Stimulated activated CD8-positive, alpha-beta memory T cell treated with anti-CD3 and anti-CD28 coated beads, Interleukin-4, amount 100 ng/mL, for 24 hours (primary cell): ENCODE data around the gene UBE2O.

ENCODE experiments used
- DNase-seq: peaks from one replicate; pipeline ENCODE4 v3.0.0-alpha.2; 2020; ENCODE audit warnings: low read depth

The UBE2O gene

GRCh38 chr17:76452660-76453430, at the start of gene UBE2O:
TSS of gene UBE2O (minus strand) at chr17:76453152. CDS start at chr17:76453141, 11 bp downstream.
- DNase-seq: peak; percentile 88

GRCh38 chr17:76501827-76502307, 48.9 kb upstream of the UBE2O start:
- DNase-seq: no peak

GRCh38 chr17:76501018-76501826, 48.3 kb upstream of the UBE2O start, which contains the start of gene RHBDF2:
TSS of gene RHBDF2 (minus strand) at chr17:76501423. CDS start at chr17:76481524, 19,899 bp downstream.
- peak; percentile 89 for DNase-seq

GRCh38 chr17:76500747-76501017, 47.7 kb upstream of the UBE2O start:
- DNase-seq: no peak

- no peak for DNase-seq
These were observed 47.3 kb upstream of the UBE2O start for GRCh38 chr17:76500074-76500746.

- DNase-seq: no peak
These were observed 46.3 kb upstream of the UBE2O start for GRCh38 chr17:76499267-76499667.

GRCh38 chr17:76498876-76499251, 45.9 kb upstream of the UBE2O start:
- no peak for DNase-seq

- DNase-seq: no peak
These were observed 45.3 kb upstream of the UBE2O start for GRCh38 chr17:76497979-76498875.

GRCh38 chr17:76497699-76497978, 44.7 kb upstream of the UBE2O start:
- no peak for DNase-seq

- DNase-seq: no peak
These were observed 43.5 kb upstream of the UBE2O start for GRCh38 chr17:76496464-76496863.

GRCh38 chr17:76495663-76496400, 42.9 kb upstream of the UBE2O start:
- no peak for DNase-seq

GRCh38 chr17:76493505-76494167, 40.7 kb upstream of the UBE2O start:
- no peak for DNase-seq

- peak; percentile 31 for DNase-seq
These were observed 40.1 kb upstream of the UBE2O start for GRCh38 chr17:76492989-76493501.

GRCh38 chr17:76492123-76492988, 39.4 kb upstream of the UBE2O start:
- DNase-seq: no peak

- DNase-seq: no peak
These were observed 38.5 kb upstream of the UBE2O start for GRCh38 chr17:76491271-76492122.

- no peak for DNase-seq
These were observed 37.3 kb upstream of the UBE2O start for GRCh38 chr17:76490112-76490710.

- no peak for DNase-seq
These were observed 34.7 kb upstream of the UBE2O start for GRCh38 chr17:76487451-76488192.
